Measurements from ENCODE around the gene NFATC2.

- TF ChIP-seq CTCF (IDR thresholded peaks at IDR 0.05 in 2 of 3, conservative IDR thresholded peaks at IDR 0.05 in 1 of 3; ENCODE audit: borderline replicate concordance in 1 of 3, insufficient read depth in 1 of 3, low read depth in 2 of 3, low read length in 2 of 3) (no peak), CEBPB (IDR thresholded peaks at IDR 0.05; ENCODE audit: low read depth) (no peak), FOSL1 (IDR thresholded peaks at IDR 0.05; ENCODE audit: low read depth) (no peak), REST (IDR thresholded peaks at IDR 0.05; ENCODE audit: low read depth) (no peak), POLR2A (IDR thresholded peaks at IDR 0.05; ENCODE audit: borderline replicate concordance, extremely low read depth, insufficient read depth, insufficient read length) (no peak), ZNF274 (IDR thresholded peaks at IDR 0.05; ENCODE audit: low read depth, low read length) (no peak), POLR2AphosphoS5 (IDR thresholded peaks at IDR 0.05; ENCODE audit: low read depth, low read length) (no peak), EGR1 (IDR thresholded peaks at IDR 0.05; ENCODE audit: low read depth) (no peak), SP1 (IDR thresholded peaks at IDR 0.05; ENCODE audit: low read depth) (no peak)
- TF ChIP-seq, protein P1, sequence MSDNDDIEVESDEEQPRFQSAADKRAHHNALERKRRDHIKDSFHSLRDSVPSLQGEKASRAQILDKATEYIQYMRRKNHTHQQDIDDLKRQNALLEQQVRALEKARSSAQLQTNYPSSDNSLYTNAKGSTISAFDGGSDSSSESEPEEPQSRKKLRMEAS (IDR thresholded peaks at IDR 0.05), result no peak
Measured at GRCh38 chr20:51369503-51369902, 173.0 kb downstream of the NFATC2 start.

Measured in HCT116 (cell line).